Activated CD4-positive, alpha-beta T cell treated with anti-CD3 and anti-CD28 coated beads, Interleukin-2, amount 50 U/mL, for 48 hours (primary cell): ENCODE results near the gene GNAI2.
"Not testable (repeated sequence)": the region's sequence is repeated elsewhere in the genome, so short reads cannot be mapped to it uniquely, and the experiment has no call there.

Experiments
- DNase-seq, 2 experiments: peaks; one replicate each; pipeline ENCODE4 v3.0.0-alpha.2; 2020

GNAI2 gene

GRCh38 chr3:50227390-50228183 is 8.4 kb upstream of the GNAI2 start:
- peak; percentile 89 to 91 for DNase-seq

GRCh38 chr3:50228184-50228763 is 7.7 kb upstream of the GNAI2 start:
- not testable (repeated sequence) for DNase-seq

GRCh38 chr3:50229490-50229889 is 6.5 kb upstream of the GNAI2 start:
- DNase-seq, result no peak

- DNase-seq, result no peak
These were observed 5.8 kb upstream of the GNAI2 start for GRCh38 chr3:50230104-50230793.

- DNase-seq, result no peak
These were observed 5.2 kb upstream of the GNAI2 start for GRCh38 chr3:50230794-50231125.

- DNase-seq, result no peak
These were observed 4.4 kb upstream of the GNAI2 start for GRCh38 chr3:50231581-50231980.

GRCh38 chr3:50232303-50232702 is 3.7 kb upstream of the GNAI2 start:
- DNase-seq, result no peak

- DNase-seq, result no peak
These were observed 2.8 kb upstream of the GNAI2 start for GRCh38 chr3:50233176-50233575.

- DNase-seq, result no peak
These were observed 604 bp downstream of the GNAI2 start for GRCh38 chr3:50236484-50237132.

GRCh38 chr3:50237133-50237651 is 1.2 kb downstream of the GNAI2 start:
- DNase-seq, result peak; percentile 41 to 49

GRCh38 chr3:50237754-50238548 is 1.9 kb downstream of the GNAI2 start:
- DNase-seq, result peak; percentile 87 to 90

GRCh38 chr3:50238549-50239026 is 2.6 kb downstream of the GNAI2 start:
- peak in 1 of 2 experiments; percentile 38 for DNase-seq

GRCh38 chr3:50239649-50240048 is 3.6 kb downstream of the GNAI2 start:
- DNase-seq, result no peak

GRCh38 chr3:50241163-50241562 is 5.2 kb downstream of the GNAI2 start:
- DNase-seq, result no peak

- DNase-seq, result no peak
These were observed 5.8 kb downstream of the GNAI2 start for GRCh38 chr3:50241713-50242380.

- no peak for DNase-seq
These were observed 6.4 kb downstream of the GNAI2 start for GRCh38 chr3:50242381-50242770.

- peak; percentile 56 to 70 for DNase-seq
These were observed 7.0 kb downstream of the GNAI2 start for GRCh38 chr3:50242851-50243542.

GRCh38 chr3:50243543-50243895 is 7.5 kb downstream of the GNAI2 start:
- no peak for DNase-seq

- not testable (repeated sequence) for DNase-seq
These were observed 8.8 kb downstream of the GNAI2 start for GRCh38 chr3:50244813-50245212.

- DNase-seq, result no peak
These were observed 9.3 kb downstream of the GNAI2 start for GRCh38 chr3:50245251-50245745.
